GM18520 (cell line): ENCODE measurements around the gene ST6GALNAC3.

Experiments used
- ATAC-seq: cut with Tn5 transposase; IDR thresholded peaks from one replicate; pipeline ENCODE4 v1.9.1; 2021; ENCODE audit not compliant: unreplicated experiment

The ST6GALNAC3 gene

GRCh38 chr1:76491737-76492136, 417.2 kb downstream of the ST6GALNAC3 start:
- ATAC-seq, result no peak

- ATAC-seq, result no peak
Observed at GRCh38 chr1:76492752-76493430, 418.3 kb downstream of the ST6GALNAC3 start.

GRCh38 chr1:76494807-76495206, 420.3 kb downstream of the ST6GALNAC3 start:
- peak; percentile 91 for ATAC-seq

GRCh38 chr1:76496871-76497270, 422.3 kb downstream of the ST6GALNAC3 start:
- ATAC-seq, result no peak

- no peak for ATAC-seq
Observed at GRCh38 chr1:76500116-76500515, 425.6 kb downstream of the ST6GALNAC3 start.

DNA sequence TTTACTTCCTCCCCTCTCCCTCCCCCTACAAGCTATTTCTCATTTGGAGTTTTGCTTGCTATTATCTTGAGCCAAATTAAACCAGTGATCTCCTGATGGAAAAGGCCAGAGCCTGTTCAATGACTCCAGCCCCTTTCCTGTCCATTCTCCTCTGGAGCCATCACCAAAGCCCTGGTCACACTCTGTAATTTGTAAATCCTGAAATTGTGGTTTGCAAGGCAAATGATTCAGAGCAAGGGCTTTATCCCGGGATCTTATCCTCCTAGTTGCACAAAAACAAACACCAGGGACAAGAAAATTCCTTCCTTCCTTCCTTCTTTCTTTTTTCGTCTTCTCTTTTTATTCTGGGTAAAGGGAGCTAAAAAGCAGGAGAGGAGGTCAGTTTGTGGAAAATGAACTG, 426.6 kb downstream of the ST6GALNAC3 start:
- ATAC-seq, result no peak

- no peak for ATAC-seq
Observed at GRCh38 chr1:76501586-76502219, 427.2 kb downstream of the ST6GALNAC3 start.

- ATAC-seq, result no peak
Observed at GRCh38 chr1:76503100-76503499, 428.6 kb downstream of the ST6GALNAC3 start.

- no peak for ATAC-seq
Observed at GRCh38 chr1:76503736-76504135, 429.2 kb downstream of the ST6GALNAC3 start.

DNA sequence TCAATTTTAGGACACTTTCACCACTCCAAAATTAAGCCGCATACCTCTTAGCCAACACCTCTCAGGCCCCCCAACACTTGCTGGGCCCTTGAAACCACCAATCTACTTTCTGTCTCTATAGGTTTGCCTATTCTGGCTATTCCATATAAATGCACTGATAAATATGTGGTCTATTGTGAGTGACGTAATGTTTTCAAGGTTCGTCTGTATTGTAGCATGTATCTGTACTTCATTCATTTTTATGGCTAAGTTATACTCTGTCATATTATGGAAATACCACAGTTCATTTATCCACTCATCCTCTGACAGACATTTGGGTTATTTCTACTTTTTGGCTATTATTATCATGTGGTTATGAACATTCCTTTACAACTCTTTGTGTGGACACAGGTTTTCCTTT, 432.8 kb downstream of the ST6GALNAC3 start:
- no peak for ATAC-seq

- ATAC-seq, result no peak
Observed at GRCh38 chr1:76508871-76509270, 434.3 kb downstream of the ST6GALNAC3 start.

DNA sequence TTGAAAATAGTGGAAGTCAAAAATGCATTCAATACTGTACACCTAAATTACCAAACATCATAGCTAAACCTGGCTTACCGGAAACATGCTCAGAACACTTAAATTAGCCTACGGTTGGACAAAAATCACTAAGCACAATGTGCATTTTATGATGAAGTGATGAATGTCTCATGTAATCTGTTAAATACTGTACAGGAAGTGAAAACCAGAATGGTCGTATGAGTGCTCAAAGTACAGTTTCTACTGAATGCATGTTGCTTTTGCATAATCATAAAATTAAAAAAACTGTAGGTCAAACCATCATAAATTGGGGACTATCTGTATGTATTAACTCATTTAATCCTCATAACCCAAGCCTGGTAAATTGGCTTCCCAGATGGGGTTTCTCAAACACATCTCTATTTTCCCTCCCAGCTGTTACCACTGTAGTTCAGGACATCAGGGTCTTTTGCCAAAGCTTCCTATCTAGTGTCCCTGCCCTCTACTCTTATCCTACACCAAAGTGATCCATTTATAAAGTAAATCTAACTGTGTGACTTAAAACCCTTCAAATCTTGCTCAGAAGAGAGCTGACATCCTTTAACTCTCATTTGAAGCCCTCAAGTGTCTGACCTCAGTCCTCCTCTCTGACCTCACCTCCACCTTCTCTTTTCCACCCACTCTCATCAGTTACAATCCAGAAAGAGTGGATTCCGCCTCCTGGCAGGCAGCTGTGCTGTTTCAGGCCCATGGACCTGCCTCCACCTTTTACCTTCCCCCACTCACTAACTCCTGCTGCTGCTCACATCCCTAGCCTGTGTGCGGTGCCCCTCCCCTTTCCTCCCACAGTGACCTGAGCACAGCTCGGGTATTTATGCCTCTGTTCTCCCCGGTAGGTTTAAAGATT, 436.4 kb downstream of the ST6GALNAC3 start:
- no peak for ATAC-seq

DNA sequence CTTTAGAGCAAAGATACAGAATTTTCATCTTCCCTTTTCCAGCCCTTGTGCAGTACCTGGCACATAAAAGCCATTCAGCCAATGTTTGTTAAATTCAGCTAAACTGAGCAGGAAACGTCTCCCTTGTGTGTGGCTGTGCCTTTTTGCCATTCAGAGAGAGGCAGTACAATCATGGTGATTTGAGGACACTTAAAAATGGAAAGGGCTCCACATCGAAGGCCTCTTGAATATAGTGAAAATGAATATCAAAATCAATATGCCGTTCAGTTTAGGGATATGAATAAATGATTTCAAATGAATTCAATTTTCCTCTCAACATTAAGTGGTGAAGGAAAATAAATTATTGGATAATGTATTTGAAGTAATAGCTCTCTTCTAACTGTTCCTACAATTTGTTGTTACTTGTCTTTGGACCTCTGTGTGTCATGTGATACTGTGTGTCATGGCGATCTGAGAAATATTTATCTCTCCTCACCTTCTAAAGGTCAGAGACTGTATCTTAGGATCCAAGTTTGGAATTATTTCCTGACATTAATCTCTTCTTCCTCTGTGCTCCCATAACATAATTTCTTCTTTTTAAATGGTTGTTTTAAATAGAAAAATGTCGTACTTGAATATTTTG, 437.1 kb downstream of the ST6GALNAC3 start:
- ATAC-seq, result no peak

DNA sequence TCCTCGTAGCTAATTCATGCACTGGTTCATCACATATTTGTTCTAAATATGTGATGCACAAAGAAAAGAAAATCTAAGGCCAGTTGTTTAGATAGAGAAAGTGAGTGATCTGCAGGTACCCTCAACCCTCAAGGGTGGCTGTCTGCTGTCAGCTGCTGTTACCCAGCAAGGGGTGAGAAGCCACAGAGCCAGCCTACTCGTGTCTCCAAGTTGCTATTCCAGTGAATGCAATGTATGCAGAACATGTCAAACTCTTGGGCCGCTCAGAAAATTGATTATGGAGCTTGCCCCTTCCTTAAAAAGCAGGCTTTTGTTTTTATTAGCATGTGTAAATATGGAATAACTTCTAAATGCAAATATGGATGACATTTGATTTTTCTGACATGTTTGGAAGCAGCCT, 456.4 kb downstream of the ST6GALNAC3 start:
- ATAC-seq, result no peak

DNA sequence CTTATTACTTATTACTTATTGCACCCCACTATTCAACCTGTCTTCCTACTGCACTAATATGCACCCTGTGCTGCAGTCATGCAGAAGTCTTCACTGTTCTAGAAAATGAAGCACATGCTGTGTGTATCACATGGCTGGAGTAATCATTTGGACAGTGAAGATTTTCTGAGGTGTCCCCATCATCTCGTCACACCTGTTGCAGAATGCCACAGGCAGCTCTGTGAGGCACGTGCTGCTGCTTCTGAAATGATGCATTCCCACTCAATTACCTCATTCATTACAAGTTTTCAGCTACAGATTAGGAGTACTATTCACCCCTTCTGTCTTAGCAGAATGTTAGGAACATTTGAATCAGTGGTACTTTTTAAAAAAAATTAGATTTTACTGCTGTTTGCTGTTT, 467.1 kb downstream of the ST6GALNAC3 start:
- ATAC-seq, result no peak

- no peak for ATAC-seq
Observed at GRCh38 chr1:76542359-76542758, 467.8 kb downstream of the ST6GALNAC3 start.

GRCh38 chr1:76543495-76543894, 468.9 kb downstream of the ST6GALNAC3 start:
- no peak for ATAC-seq

DNA sequence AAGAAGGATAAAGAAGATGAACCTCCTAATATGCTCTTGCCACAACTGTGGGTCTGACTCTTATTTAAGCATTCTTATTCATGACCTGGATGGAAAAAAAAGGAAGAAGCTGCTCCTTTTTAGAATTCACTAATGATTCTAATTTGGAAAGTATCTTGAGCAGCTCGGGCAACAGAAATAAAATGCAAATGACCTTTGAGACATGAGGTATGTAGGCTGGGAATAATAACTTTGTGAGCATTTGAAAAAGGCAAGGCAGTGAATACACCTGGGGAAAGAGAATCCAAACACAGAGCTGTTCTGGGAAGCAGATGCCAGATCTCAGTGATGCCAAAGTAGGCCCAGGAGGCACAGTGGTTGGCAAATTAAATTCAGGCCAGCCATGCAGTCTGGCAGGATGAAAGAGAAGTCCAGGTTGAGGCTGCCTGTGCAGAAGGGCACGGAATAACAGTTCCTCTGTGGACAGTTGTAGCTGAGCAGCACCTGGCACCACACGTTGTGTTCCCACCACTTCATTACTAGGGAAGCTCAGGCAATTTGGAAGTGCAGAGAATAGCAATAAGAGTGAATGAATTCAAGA, 471.9 kb downstream of the ST6GALNAC3 start:
- ATAC-seq, result no peak

DNA sequence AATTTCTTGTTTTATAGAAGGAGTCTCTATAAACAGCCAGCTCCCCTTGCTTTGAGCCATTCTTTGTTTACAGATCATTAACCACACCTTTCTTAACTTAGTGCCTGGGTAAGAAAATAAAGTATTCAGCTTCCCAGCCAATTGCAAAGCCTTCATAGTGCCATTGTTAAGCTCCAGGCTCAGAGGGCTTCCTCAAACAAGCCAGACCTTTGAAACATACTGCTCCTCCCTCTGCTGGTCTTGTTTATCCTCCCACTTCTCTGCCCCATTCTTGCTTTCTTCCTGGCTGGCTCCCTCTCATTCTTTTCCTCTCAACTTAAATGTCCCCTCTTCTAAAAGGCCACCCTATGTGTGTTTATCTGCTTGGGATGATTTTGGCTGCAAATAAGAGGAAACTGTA, 473.4 kb downstream of the ST6GALNAC3 start:
- ATAC-seq, result no peak

GRCh38 chr1:76548513-76549100, 474.1 kb downstream of the ST6GALNAC3 start:
- ATAC-seq, result no peak

DNA sequence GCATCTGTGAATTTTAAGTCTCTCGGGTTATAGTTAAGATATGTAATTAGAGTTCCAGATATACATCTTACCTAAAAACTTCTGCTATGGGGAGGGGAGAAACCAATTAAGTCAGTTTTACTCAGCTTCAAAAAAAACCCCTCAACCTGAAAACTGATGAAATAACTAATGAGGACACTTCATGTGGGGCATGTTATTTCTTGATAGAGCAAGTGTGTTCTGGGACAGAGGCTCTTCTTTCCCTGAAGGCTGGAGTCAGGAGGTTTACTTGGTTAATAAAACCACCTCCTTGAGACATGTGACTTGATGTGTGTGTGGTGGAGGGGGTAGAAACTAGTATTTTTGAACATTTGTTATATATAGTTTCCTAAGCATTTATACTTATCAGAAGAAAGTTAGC, 479.7 kb downstream of the ST6GALNAC3 start:
- no peak for ATAC-seq
